NCI-H1436 treated with DMSO at 0.1 percent for 48 hours (cell line): ENCODE results near the gene USP10.

Source experiments
- DNase-seq: peaks from one replicate; lab custom pipeline; 2025; lab: John Stamatoyannopoulos, UW

The USP10 gene

GRCh38 chr16:84699712-84700445, at the start of gene USP10:
Gene USP10, plus strand, starts transcription at chr16:84700000. Its CDS starts 91 bp downstream, at chr16:84700091.
- peak; percentile 11 for DNase-seq

GRCh38 chr16:84650062-84650991, 49.5 kb upstream of the USP10 start:
- DNase-seq = no peak

GRCh38 chr16:84652566-84652965, 47.2 kb upstream of the USP10 start:
- no peak for DNase-seq

GRCh38 chr16:84654238-84654637, 45.6 kb upstream of the USP10 start:
- no peak for DNase-seq

GRCh38 chr16:84654998-84655397, 44.8 kb upstream of the USP10 start:
- no peak for DNase-seq

- DNase-seq = no peak
Observed at GRCh38 chr16:84656649-84657048, 43.2 kb upstream of the USP10 start.

GRCh38 chr16:84657229-84657837, 42.5 kb upstream of the USP10 start:
- no peak for DNase-seq

GRCh38 chr16:84658690-84659089, 41.1 kb upstream of the USP10 start:
- DNase-seq = no peak

- no peak for DNase-seq
Observed at GRCh38 chr16:84659656-84660300, 40.0 kb upstream of the USP10 start.

GRCh38 chr16:84660973-84661372, 38.8 kb upstream of the USP10 start:
- DNase-seq = no peak

GRCh38 chr16:84661418-84662060, 38.3 kb upstream of the USP10 start:
- no peak for DNase-seq

GRCh38 chr16:84662471-84662870, 37.3 kb upstream of the USP10 start:
- DNase-seq = no peak

- DNase-seq = no peak
Observed at GRCh38 chr16:84663433-84664101, 36.2 kb upstream of the USP10 start.

- DNase-seq = no peak
Observed at GRCh38 chr16:84665359-84665758, 34.4 kb upstream of the USP10 start.

GRCh38 chr16:84665843-84666242, 34.0 kb upstream of the USP10 start:
- DNase-seq = no peak

GRCh38 chr16:84667600-84668309, 32.0 kb upstream of the USP10 start:
- DNase-seq = no peak

GRCh38 chr16:84670063-84670462, 29.7 kb upstream of the USP10 start:
- no peak for DNase-seq

- DNase-seq = no peak
Observed at GRCh38 chr16:84672276-84673202, 27.3 kb upstream of the USP10 start.

GRCh38 chr16:84673203-84673535, 26.6 kb upstream of the USP10 start:
- DNase-seq = no peak
